ENCODE data around the gene TRIOBP. TPM values are rescaled to one million over a fixed set of nuclear protein-coding genes. Genes with fewer than 3 reads are reported as not detected.
A peak's percentile ranks its signal among the peaks of the same experiment; 100 is the strongest.

Gene TRIOBP
- total and polyA plus RNA-seq, 2 of the 13 experiments (the other 11 are each of a cell fraction or from before 2014, with no cell fraction given) = 6.1 to 15.4 TPM

DNA sequence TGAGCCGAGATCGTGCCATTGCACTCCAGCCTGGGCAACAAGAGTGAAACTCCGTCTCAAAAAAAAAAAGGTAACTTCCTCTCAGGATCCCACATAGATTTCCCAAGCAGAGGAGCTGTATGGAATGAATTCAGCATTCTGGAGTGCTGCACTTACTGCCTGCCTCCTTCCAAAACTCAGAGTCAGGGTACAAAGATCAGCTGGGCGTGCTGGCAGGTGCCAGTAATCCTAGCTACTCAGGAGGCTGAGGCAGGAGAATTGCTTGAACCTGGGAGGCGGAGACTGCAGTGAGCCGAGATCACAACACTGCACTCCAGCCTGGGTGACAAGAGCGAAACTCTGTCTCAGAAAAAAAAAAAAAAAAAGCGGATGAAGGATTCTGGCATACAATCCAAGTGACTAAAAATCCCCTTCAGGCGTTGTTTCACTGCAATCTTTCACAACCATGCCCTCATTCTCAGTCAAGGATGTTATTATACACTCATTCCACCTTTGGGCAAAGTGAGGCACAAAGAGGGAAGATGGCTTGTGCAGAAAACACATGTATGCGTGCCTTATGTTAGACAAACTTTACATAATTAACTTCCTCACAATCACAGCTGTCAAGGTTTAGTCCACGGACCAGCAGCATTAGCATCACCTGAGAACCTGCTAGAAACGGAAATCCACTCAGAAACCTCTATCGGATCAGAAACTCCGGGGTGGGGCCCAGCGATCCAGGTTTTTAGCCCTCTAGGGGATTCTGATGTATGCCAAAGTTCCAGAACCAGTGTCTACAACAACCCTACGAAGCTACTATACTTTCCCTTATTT is 11.8 kb upstream of the TRIOBP start (continued):
- TF ChIP-seq SNAI1 (CRISPR knock-in tag; IDR thresholded peaks at IDR 0.05; ENCODE audit: borderline replicate concordance) (peak; percentile 37; the same call in 1 of the 2 replicates), CEBPG (CRISPR knock-in tag; IDR thresholded peaks at IDR 0.05) (peak; percentile 12; the same call in 1 of the 2 replicates), ZNF550 (CRISPR knock-in tag; IDR thresholded peaks at IDR 0.05; ENCODE audit: borderline replicate concordance) (no peak), ZNF672 (CRISPR knock-in tag; IDR thresholded peaks at IDR 0.05) (no peak), HNF4G (IDR thresholded peaks at IDR 0.05; ENCODE audit: borderline replicate concordance, low read depth, low read length) (0 out of 2 replicates have a peak, but pooled peaks have one; percentile 16), HNF4G (CRISPR knock-in tag; IDR thresholded peaks at IDR 0.05; ENCODE audit: borderline replicate concordance, low read depth) (no peak), ZNF543 (CRISPR knock-in tag; IDR thresholded peaks at IDR 0.05) (0 out of 2 replicates have a peak, but pooled peaks have one; percentile 21), TBL1XR1 (IDR thresholded peaks at IDR 0.05; ENCODE audit: borderline replicate concordance, low read length, partially characterized antibody) (no peak), ZNF317 (CRISPR knock-in tag; IDR thresholded peaks at IDR 0.05) (0 out of 2 replicates have a peak, but pooled peaks have one; percentile 27), ELF3 (CRISPR knock-in tag; IDR thresholded peaks at IDR 0.05) (0 out of 2 replicates have a peak, but pooled peaks have one; percentile 18), SAP130 (CRISPR knock-in tag; IDR thresholded peaks at IDR 0.05; ENCODE audit: low read depth) (peak; percentile 67), GABPA (IDR thresholded peaks at IDR 0.05; ENCODE audit: low read depth, low read length) (no peak), GABPA (CRISPR knock-in tag; IDR thresholded peaks at IDR 0.05; ENCODE audit: low read depth) (0 out of 2 replicates have a peak, but pooled peaks have one; percentile 34), HDAC1 (CRISPR knock-in tag; IDR thresholded peaks at IDR 0.05) (0 out of 2 replicates have a peak, but pooled peaks have one; percentile 47), PHF21A (CRISPR knock-in tag; IDR thresholded peaks at IDR 0.05) (0 out of 2 replicates have a peak, but pooled peaks have one; percentile 14), SALL1 (CRISPR knock-in tag; IDR thresholded peaks at IDR 0.05) (0 out of 2 replicates have a peak, but pooled peaks have one; percentile 6), POLR2AphosphoS5 (IDR thresholded peaks at IDR 0.05; ENCODE audit: low read depth, low read length) (0 out of 2 replicates have a peak, but pooled peaks have one; percentile 24), ZNF614 (CRISPR knock-in tag; IDR thresholded peaks at IDR 0.05; ENCODE audit: borderline replicate concordance) (0 out of 2 replicates have a peak, but pooled peaks have one; percentile 23)
- TF ChIP-seq, protein P1, sequence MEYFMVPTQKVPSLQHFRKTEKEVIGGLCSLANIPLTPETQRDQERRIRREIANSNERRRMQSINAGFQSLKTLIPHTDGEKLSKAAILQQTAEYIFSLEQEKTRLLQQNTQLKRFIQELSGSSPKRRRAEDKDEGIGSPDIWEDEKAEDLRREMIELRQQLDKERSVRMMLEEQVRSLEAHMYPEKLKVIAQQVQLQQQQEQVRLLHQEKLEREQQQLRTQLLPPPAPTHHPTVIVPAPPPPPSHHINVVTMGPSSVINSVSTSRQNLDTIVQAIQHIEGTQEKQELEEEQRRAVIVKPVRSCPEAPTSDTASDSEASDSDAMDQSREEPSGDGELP (IDR thresholded peaks at IDR 0.05; ENCODE audit: borderline replicate concordance, low read depth) = peak; percentile 61; the same call in 1 of the 2 replicates
- TF ChIP-seq, protein P2, sequence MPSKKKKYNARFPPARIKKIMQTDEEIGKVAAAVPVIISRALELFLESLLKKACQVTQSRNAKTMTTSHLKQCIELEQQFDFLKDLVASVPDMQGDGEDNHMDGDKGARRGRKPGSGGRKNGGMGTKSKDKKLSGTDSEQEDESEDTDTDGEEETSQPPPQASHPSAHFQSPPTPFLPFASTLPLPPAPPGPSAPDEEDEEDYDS (CRISPR knock-in tag; IDR thresholded peaks at IDR 0.05) = no peak
- TF ChIP-seq, protein P3, sequence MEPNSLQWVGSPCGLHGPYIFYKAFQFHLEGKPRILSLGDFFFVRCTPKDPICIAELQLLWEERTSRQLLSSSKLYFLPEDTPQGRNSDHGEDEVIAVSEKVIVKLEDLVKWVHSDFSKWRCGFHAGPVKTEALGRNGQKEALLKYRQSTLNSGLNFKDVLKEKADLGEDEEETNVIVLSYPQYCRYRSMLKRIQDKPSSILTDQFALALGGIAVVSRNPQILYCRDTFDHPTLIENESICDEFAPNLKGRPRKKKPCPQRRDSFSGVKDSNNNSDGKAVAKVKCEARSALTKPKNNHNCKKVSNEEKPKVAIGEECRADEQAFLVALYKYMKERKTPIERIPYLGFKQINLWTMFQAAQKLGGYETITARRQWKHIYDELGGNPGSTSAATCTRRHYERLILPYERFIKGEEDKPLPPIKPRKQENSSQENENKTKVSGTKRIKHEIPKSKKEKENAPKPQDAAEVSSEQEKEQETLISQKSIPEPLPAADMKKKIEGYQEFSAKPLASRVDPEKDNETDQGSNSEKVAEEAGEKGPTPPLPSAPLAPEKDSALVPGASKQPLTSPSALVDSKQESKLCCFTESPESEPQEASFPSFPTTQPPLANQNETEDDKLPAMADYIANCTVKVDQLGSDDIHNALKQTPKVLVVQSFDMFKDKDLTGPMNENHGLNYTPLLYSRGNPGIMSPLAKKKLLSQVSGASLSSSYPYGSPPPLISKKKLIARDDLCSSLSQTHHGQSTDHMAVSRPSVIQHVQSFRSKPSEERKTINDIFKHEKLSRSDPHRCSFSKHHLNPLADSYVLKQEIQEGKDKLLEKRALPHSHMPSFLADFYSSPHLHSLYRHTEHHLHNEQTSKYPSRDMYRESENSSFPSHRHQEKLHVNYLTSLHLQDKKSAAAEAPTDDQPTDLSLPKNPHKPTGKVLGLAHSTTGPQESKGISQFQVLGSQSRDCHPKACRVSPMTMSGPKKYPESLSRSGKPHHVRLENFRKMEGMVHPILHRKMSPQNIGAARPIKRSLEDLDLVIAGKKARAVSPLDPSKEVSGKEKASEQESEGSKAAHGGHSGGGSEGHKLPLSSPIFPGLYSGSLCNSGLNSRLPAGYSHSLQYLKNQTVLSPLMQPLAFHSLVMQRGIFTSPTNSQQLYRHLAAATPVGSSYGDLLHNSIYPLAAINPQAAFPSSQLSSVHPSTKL (CRISPR knock-in tag; IDR thresholded peaks at IDR 0.05) = peak; percentile 34; the same call in 1 of the 2 replicates
- TF ChIP-seq, protein P4, sequence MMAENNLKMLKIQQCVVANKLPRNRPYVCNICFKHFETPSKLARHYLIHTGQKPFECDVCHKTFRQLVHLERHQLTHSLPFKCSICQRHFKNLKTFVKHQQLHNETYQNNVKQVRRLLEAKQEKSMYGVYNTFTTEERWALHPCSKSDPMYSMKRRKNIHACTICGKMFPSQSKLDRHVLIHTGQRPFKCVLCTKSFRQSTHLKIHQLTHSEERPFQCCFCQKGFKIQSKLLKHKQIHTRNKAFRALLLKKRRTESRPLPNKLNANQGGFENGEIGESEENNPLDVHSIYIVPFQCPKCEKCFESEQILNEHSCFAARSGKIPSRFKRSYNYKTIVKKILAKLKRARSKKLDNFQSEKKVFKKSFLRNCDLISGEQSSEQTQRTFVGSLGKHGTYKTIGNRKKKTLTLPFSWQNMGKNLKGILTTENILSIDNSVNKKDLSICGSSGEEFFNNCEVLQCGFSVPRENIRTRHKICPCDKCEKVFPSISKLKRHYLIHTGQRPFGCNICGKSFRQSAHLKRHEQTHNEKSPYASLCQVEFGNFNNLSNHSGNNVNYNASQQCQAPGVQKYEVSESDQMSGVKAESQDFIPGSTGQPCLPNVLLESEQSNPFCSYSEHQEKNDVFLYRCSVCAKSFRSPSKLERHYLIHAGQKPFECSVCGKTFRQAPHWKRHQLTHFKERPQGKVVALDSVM (CRISPR knock-in tag; IDR thresholded peaks at IDR 0.05) = peak; percentile 71; the same call in 1 of the 2 replicates
